Endothelial cell of umbilical vein (primary cell): ENCODE results near the gene CAMKV. TPM values are rescaled to one million over a fixed set of nuclear protein-coding genes. Genes with fewer than 3 reads are reported as not detected.
"Not testable (repeated sequence)": the region's sequence is repeated elsewhere in the genome, so short reads cannot be mapped to it uniquely, and the experiment has no call there.

Experiments used
- BruUV-seq: library from RNA; stranded (reverse); fragments of 400-500 nt; replicated peaks from 2 replicates; lab custom pipeline; 2021; lab: Mats Ljungman, UMichigan
- CTCF ChIA-PET: fragments of 300-600, 350-600 bp; sonication (Branson Sonifier 250); formaldehyde crosslinking; loops from one replicate; lab custom pipeline; 2021; ENCODE audit warnings: antibody characterized with exemption, inconsistent platforms; lab: Charles Lee
- POLR2A ChIA-PET: fragments of 300-600, 350-600 bp; sonication (Branson Sonifier 250); formaldehyde crosslinking; loops from one replicate; lab custom pipeline; 2021; ENCODE audit warnings: antibody characterized with exemption, inconsistent platforms; lab: Charles Lee
- DNase-seq: peaks from one replicate; pipeline ENCODE4 v3.0.0-alpha.2; 2011; ENCODE audit warnings: low read depth, low spot score
- FAIRE-seq: peaks from 2 replicates; lab custom pipeline; 2011; peaks lifted over from hg19 to GRCh38; lab: Jason Lieb, UNC
- H2AFZ ChIP-seq: 2 replicates; pipeline ENCODE4 v1.6.0; 2012; ENCODE audit warnings: low read depth, low read length, control low read depth, inconsistent platforms
- H3K27ac ChIP-seq: 2 replicates; pipeline ENCODE4 v1.5.1; 2011; ENCODE audit warnings: low read depth, mild to moderate bottlenecking, control low read depth, low read length, moderate library complexity; ENCODE audit not compliant: insufficient read depth
- H3K27me3 ChIP-seq, 2 experiments: 2 replicates each; pipeline versions ENCODE4 v1.6.0 to v1.6.1; 2011; ENCODE audit warnings: low read length in 2 of 2, mixed read lengths in 1 of 2; ENCODE audit not compliant: control insufficient read depth in 2 of 2, insufficient read depth in 2 of 2
- H3K36me3 ChIP-seq, 2 experiments: 2 replicates in 1 of 2; 3 replicates in 1 of 2; pipeline ENCODE4 v1.5.1; 2011; ENCODE audit warnings: low read length in 2 of 2, mild to moderate bottlenecking in 1 of 2, moderate library complexity in 1 of 2; ENCODE audit not compliant: control insufficient read depth in 2 of 2, insufficient read depth in 2 of 2; ENCODE audit errors: extremely low read depth in 1 of 2
- H3K4me1 ChIP-seq: 3 replicates; pipeline ENCODE4 v1.5.1; 2011; ENCODE audit warnings: mild to moderate bottlenecking, low read length; ENCODE audit not compliant: control insufficient read depth, insufficient read depth; ENCODE audit errors: extremely low read depth
- H3K4me2 ChIP-seq: 2 replicates; pipeline ENCODE4 v1.6.1; 2011; ENCODE audit warnings: low read length, control low read depth, mixed read lengths; ENCODE audit not compliant: insufficient read depth
- H3K4me3 ChIP-seq, 3 experiments: fragments of 200-600 bp in 1 of 3; sonication (generic), shearing (Covaris generic) in 1 of 3; replicated peaks in 1 of 3; 2 replicates each; pipeline ENCODE4 v1.5.1; 2011 to 2016; ENCODE audit warnings: control low read depth in 3 of 3, low read length in 3 of 3, mild to moderate bottlenecking in 2 of 3, inconsistent platforms in 1 of 3, low read depth in 1 of 3, moderate library complexity in 1 of 3; ENCODE audit not compliant: insufficient read depth in 1 of 3
- H3K79me2 ChIP-seq: 2 replicates; pipeline ENCODE4 v1.6.0; 2012; ENCODE audit warnings: low read length, inconsistent platforms; ENCODE audit not compliant: control insufficient read depth, insufficient read depth
- H3K9ac ChIP-seq: replicated peaks from 2 replicates; pipeline ENCODE3; 2011; ENCODE audit warnings: low read length, control low read depth; ENCODE audit not compliant: insufficient read depth; ENCODE audit errors: extremely low read depth
- H3K9me1 ChIP-seq: replicated peaks from 3 replicates; pipeline ENCODE4 v1.6.0; 2011; ENCODE audit warnings: mild to moderate bottlenecking, low read length; ENCODE audit not compliant: control insufficient read depth, insufficient read depth; ENCODE audit errors: extremely low read depth
- H3K9me3 ChIP-seq: replicated peaks from 2 replicates; pipeline ENCODE4 v1.5.1; 2012; ENCODE audit warnings: low read length, inconsistent platforms; ENCODE audit not compliant: control insufficient read depth, insufficient read depth
- H4K20me1 ChIP-seq: replicated peaks from 2 replicates; pipeline ENCODE3; 2011; ENCODE audit warnings: mild to moderate bottlenecking, low read length; ENCODE audit not compliant: control insufficient read depth, insufficient read depth; ENCODE audit errors: extremely low read depth
- EZH2 ChIP-seq: IDR thresholded peaks from 2 replicates; pipeline ENCODE4 v1.6.1; 2012; ENCODE audit warnings: borderline replicate concordance, low read depth, mild to moderate bottlenecking, moderate library complexity, low read length, inconsistent platforms; ENCODE audit not compliant: severe bottlenecking
- FOS ChIP-seq: IDR thresholded peaks from 2 replicates; pipeline ENCODE4 v1.6.1; 2011; ENCODE audit warnings: mild to moderate bottlenecking, low read length, moderate library complexity, borderline replicate concordance; ENCODE audit not compliant: insufficient read depth
- GATA2 ChIP-seq: IDR thresholded peaks from 2 replicates; pipeline ENCODE4 v1.7.0; 2011; ENCODE audit warnings: low read depth, mild to moderate bottlenecking, moderate library complexity, mixed read lengths, low read length; ENCODE audit not compliant: insufficient read length, insufficient read depth
- JUN ChIP-seq: IDR thresholded peaks from 2 replicates; pipeline ENCODE4 v1.6.1; 2011; ENCODE audit warnings: borderline replicate concordance, low read depth; ENCODE audit not compliant: insufficient read length, insufficient read depth
- MYC ChIP-seq: IDR thresholded peaks from one replicate; pipeline ENCODE4 v1.6.1; 2011; ENCODE audit warnings: mild to moderate bottlenecking, low read depth, low read length
- POLR2A ChIP-seq: IDR thresholded peaks from 2 replicates; pipeline ENCODE4 v1.6.1; 2012; ENCODE audit warnings: low read depth, mild to moderate bottlenecking, control low read depth, low read length
- POLR2AphosphoS5 ChIP-seq: IDR thresholded peaks from 2 replicates; pipeline ENCODE4 v1.6.1; 2012; ENCODE audit warnings: low read depth, mild to moderate bottlenecking, control low read depth, low read length, moderate library complexity; ENCODE audit not compliant: insufficient read depth
- dilution Hi-C: fragments of 300-500 bp; cut with MboI; formaldehyde crosslinking; loops from one replicate; pipeline ENCODE4 v1.15.0; 2019; ENCODE audit warnings: low sequenced_read_pairs; ENCODE audit not compliant: extremely low pct_ligation_motif_present
- intact Hi-C: fragments of 100-400 bp; cut with micrococcal nuclease; formaldehyde crosslinking; loops from one replicate; pipeline ENCODE4 v1.10.0; 2022
- polyA plus RNA-seq, 4 experiments: library from polyadenylated mRNA; depleted of rRNA in 3 of 4; stranded (reverse) in 3 of 4; unstranded in 1 of 4; fragments of >200 nt; gene quantifications; 2 replicates each; pipeline versions ENCODE4 v1.2.1 to v1.2.3, GENCODE V29; 2011 to 2012; ENCODE audit warnings: missing spikeins in 1 of 4
- total RNA-seq: library from RNA; stranded (reverse); gene quantifications from 2 replicates; pipeline ENCODE4 v1.2.3, GENCODE V29; 2021
- TF ChIP-seq, protein P1 (sequence below), 2 donors: IDR thresholded peaks; 1 replicate in 1 of 2; 2 replicates in 1 of 2; pipeline ENCODE4 v1.5.1; 2011; ENCODE audit warnings: low read length in 2 of 2, mild to moderate bottlenecking in 2 of 2, moderate library complexity in 2 of 2, control low read depth in 1 of 2, inconsistent platforms in 1 of 2, low read depth in 1 of 2; ENCODE audit not compliant: insufficient read depth in 1 of 2; ENCODE audit errors: extremely low read depth in 1 of 2
- TF ChIP-seq, protein P2 (sequence below): IDR thresholded peaks from 2 replicates; pipeline ENCODE4 v1.6.1; 2011; ENCODE audit not compliant: insufficient read depth, insufficient read length

The CAMKV gene
- total and polyA plus RNA-seq, 2 donors (not counting 3 experiments of a cell fraction or from before 2014, with no cell fraction given) = not detected

DNA sequence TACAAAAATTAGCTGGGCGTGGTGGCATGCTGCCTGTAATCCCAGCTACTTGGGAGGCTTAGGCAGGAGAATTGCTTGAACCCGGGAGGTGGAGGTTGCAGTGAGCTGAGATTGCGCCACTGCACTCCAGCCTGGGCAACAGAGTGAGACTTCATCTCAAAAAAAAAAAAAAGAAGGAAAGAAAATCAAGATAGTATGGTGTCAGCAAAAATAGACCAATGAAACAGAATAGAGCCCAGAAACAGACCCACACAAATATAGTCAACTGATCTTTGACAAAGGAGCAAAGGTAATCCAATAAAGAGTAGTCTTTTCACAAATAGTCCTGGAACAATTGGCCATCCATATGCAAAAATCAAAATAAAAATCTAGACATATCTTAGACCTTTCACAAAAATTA is 46.6 kb downstream of the CAMKV start:
- FAIRE-seq, H3K9me3 ChIP-seq, H3K4me3 ChIP-seq, H2AFZ ChIP-seq, H3K36me3 ChIP-seq, POLR2A ChIA-PET, H3K27me3 ChIP-seq, intact Hi-C loops, BruUV-seq, DNase-seq, H3K9ac ChIP-seq, H3K27ac ChIP-seq, H3K79me2 ChIP-seq, H3K4me2 ChIP-seq, H3K9me1 ChIP-seq, H4K20me1 ChIP-seq, H3K4me1 ChIP-seq, dilution Hi-C loops: not testable (repeated sequence)
- CTCF ChIA-PET = interaction anchor here (0.6 to 1.6 kb wide), 3 partner anchors 16 to 19 kb away, joined by 3 to 4 read pairs (median 4); no protein-coding TSS in a partner anchor

DNA sequence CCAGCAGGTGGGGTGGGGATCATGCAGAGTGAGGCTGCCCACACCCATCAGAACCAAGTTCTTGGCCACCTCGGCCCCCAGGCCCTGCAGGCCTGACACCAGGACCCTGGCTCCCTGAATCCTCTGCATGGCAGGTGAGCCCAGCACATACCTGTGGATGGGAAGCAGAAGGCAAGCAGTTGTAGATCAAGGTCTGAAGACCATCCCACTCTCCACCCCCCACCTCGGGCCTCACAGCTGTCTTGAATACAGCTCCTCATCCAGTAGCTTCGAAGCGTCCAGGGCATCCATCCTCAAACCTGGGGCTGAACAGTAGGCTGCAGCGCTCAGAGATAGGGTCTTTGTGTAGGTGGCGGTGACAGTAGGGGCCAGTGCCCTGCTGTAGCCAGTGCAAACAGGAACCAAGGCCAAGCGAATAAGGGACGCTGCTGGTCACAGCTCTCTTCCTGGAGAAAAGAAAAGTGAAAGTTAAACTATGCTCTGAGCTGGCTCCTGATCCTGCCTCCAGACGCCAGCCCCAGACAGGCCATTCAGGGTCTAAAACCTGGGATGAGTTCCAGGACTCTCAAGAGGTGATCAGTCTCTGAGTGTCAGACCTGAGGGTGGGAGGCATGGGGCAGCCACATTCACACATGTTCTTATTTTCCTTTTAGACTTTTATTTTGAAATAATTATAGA is 56.1 kb downstream of the CAMKV start, which contains the start of gene UBA7:
Gene UBA7 (minus strand): TSS at position 457 of the 678 bp plus-strand sequence. CDS start 166 bp downstream, at position 291.
- Histone ChIP-seq H3K27me3 (no peaks in the 10 kb centered on the region), H3K4me3 (peak within 1 kb of the TSS; percentile 8 to 48 (median 17)), H3K36me3 (peaks cover 0 to 3% of the 10 kb centered on the region in 2 experiments), H3K9me1 (no peaks in the 10 kb centered on the region), H4K20me1 (no peaks in the 10 kb centered on the region), H3K4me2 (peak within 1 kb of the TSS; percentile 70), H3K27ac (peak within 1 kb of the TSS; percentile 44), H3K9ac (peak within 1 kb of the TSS; percentile 52), H3K9me3 (no peaks in the 10 kb centered on the region), H3K79me2 (no peaks in the 10 kb centered on the region), H2AFZ (peak within 1 kb of the TSS; percentile 98), H3K4me1 (peaks cover 13% of the 10 kb centered on the region)
- TF ChIP-seq, protein P1, sequence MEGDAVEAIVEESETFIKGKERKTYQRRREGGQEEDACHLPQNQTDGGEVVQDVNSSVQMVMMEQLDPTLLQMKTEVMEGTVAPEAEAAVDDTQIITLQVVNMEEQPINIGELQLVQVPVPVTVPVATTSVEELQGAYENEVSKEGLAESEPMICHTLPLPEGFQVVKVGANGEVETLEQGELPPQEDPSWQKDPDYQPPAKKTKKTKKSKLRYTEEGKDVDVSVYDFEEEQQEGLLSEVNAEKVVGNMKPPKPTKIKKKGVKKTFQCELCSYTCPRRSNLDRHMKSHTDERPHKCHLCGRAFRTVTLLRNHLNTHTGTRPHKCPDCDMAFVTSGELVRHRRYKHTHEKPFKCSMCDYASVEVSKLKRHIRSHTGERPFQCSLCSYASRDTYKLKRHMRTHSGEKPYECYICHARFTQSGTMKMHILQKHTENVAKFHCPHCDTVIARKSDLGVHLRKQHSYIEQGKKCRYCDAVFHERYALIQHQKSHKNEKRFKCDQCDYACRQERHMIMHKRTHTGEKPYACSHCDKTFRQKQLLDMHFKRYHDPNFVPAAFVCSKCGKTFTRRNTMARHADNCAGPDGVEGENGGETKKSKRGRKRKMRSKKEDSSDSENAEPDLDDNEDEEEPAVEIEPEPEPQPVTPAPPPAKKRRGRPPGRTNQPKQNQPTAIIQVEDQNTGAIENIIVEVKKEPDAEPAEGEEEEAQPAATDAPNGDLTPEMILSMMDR (IDR thresholded peaks at IDR 0.05; ENCODE audit: extremely low read depth in 1 of 2, insufficient read depth in 1 of 2, low read depth in 1 of 2, low read length in 2 of 2) = no peak
- no peak for TF ChIP-seq POLR2AphosphoS5
- TF ChIP-seq FOS = no peak
- TF ChIP-seq MYC = no peak
- no peak for TF ChIP-seq EZH2
- no peak for TF ChIP-seq GATA2
- TF ChIP-seq JUN = no peak
- TF ChIP-seq, protein P2, sequence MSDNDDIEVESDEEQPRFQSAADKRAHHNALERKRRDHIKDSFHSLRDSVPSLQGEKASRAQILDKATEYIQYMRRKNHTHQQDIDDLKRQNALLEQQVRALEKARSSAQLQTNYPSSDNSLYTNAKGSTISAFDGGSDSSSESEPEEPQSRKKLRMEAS = no peak
- TF ChIP-seq POLR2A = no peak
- dilution Hi-C loops = no loop called here
- ChIA-PET CTCF (interaction anchor here (1.0 to 2.3 kb wide), 4 partner anchors 9 to 26 kb away, joined by 3 to 24 read pairs (median 14); partner anchors contain the start of genes CDHR4 and INKA1), POLR2A (interaction anchor here (1.4 kb wide), 2 partner anchors 9 to 10 kb away, joined by 6 to 7 read pairs; partner anchors contain the start of gene INKA1)
- no TSS peak for BruUV-seq
- DNase-seq (peak; percentile 78), FAIRE-seq (peak; percentile 79)
- intact Hi-C loops = loop anchor here (1.0 kb wide), 1 partner anchor 8 kb away; no protein-coding TSS in a partner anchor
